ENCODE results near the gene ACACA.

Gene ACACA

DNA sequence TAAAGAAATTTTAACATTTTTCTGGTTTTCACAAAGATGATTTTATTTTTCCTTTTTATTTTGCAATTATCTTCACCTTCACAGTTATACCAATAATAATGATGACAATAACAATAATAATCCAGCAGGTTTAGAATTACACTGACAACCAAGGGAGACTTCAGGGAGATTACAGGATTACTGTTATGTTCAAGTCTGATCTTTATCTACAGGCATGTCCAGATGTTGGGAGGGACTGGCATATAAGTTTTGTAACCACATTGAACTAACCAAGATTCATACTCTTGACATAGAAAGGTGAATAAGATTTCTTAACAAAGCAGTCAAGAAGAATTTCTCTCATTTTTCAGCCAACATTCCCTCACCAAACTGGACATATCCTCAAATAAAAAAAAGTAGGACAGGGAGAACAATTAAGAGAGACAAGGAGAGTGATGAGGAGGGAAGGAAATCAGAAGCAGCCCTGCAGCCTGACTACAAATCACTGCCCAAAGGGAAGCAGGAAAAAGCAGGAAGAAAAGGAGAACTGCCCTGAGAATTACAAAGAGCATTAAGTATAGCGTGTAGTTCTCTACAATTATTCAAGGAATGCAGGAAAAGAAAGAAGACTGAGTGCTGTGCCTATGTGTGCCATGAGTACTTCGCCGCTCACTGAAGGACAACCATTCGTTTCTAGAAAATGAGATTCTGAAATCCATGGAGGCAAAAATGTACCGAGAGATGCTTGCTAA is 186.6 kb downstream of the ACACA start:
- DNase-seq: no peak

DNA sequence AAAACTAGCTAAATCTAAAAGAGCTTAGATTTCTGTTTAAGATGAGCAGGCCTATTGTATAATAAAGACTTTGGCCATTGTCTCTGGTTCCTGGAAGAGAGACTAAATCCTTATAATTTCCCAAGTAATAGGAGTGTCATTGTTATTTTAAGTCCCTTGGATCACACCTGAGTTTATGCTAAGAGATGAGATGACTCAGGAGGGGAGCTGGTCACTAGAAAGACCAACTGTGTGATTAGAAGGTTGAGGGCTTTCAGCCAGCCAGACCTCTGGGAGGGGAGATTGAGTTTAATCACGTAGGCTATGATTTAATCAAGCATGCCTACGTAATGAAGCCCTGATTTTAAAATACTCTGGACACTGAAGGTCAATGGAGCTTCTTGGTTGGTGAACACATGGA is 187.8 kb downstream of the ACACA start:
- no peak for DNase-seq

DNA sequence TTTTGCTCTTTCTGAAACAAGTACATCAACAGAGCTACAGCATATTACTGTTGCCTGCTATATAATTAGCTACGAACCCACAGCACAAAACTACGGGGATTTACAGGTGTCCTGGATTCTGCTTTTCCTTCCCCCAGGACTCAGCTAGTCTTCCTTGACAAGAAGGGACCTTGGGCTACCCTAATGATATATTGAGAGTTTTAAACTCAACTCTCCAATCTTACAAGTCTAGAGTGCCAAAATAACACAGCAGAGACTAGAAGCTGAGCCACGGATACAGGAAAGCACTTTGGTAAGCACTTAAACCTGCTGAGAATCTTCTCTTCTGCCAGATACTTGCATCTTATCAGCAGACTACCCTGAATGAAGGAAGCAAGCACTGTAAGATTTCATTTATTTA is 192.2 kb downstream of the ACACA start:
- DNase-seq: no peak

DNA sequence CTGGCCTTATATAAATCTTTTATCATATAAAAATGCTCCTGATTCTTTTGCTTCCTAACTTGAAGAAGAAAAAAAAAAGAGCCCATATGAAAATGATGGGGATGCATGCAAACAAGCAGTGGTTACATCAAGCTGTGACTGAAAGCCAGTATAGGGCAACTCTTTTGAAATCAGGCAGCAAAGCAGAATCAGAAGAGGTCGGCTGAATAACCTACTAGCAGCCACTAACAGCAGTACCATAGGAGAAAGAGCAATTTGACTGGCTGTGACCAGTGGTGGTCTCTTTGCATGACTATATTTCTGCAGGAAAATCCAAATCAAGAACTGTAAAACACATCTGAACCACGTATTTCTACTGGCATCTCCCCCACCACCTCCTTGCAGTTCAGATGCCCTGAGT is 192.7 kb downstream of the ACACA start:
- no peak for DNase-seq

DNA sequence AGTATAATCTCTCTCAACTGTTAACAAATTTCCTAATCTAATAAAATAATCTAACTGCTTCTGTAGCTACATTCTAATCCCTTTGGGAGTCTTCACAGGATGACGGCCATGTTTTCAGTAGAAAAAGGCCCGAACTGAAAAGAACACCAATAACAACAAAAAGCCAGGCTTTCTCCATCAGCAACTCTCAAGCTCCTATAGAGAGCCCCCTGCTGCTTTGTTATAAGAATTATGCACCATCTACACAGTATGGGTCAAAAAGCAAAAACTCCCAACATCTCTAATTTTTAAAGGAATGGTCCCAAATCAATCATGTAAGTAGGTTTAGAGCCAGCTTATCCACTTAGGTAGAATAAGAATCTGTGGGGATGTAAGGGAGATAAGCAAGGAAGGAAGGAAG is 194.5 kb downstream of the ACACA start:
- no peak for DNase-seq

DNA sequence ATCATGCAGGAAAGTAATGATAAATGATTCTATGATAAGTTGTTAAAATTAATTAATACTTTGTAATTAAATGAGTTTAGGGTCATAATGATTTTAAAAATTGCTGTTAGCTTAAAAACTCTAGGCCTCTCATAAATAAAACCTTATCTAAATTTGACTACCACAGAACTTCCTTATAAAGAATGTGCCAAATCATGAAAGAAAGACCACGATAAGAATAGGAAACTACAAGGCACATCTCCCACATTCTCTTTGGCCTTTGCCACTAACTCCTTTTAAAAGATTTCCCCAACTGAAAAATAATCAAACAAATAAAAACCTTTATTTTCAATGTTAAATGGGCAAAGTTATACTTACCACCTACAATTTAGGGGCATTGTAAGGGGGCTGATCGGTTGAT is 195.5 kb downstream of the ACACA start:
- DNase-seq: no peak

DNA sequence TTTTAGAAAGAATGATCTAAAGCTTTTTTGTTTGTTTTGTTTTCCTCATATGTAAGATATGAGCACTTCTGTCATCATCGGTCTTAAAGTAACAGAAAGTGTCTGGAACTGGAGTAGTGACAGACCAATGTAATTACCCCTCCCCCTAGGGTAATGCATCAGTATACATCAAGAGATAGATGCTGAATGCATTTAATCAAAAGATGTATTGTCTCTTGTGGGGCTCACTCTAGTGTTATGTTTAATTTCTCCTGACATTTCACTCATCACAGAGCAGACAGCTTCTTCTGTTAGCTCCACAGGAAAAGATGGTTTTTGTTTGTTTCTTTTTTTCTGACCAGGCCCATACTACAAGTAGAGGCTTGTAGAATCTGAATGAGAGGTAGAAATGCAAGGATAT is 199.5 kb downstream of the ACACA start:
- no peak for DNase-seq

DNA sequence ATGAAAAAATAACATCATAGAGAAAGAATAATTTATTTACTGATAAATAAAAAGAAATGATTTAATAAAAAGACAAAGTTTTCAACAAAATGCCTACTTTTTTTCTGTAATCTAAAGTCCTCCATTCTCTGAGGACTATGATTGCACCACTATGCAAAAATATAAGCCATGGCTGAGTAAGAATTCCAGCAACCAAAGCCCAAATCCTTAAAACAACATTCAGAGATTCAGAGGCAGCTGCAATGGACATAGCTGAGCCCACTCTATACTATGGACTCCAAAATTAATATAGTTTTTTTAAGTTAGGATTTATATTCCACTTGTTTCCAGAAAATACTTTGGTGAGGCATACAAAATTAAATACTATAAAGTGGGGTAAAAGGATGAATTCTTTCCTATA is 200.3 kb downstream of the ACACA start:
- no peak for DNase-seq

DNA sequence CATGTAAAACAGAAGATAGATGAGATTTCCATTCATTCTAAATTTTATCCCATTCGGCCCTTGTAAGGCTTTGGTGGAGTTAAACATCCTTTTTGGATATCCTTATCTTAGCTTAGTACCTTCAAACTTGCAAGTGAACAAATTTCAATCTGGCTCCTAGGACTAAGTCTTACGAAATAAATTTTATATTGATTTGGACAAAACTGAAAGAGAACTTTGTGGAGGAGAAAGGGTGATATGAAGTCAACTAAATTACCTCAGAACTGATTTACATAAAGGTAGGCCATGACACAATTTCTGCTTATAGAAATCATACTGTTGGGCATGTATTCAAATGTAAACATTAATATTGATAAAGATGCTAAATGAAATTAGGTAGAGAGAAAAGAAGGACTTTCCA is 206.1 kb downstream of the ACACA start:
- DNase-seq: no peak

DNA sequence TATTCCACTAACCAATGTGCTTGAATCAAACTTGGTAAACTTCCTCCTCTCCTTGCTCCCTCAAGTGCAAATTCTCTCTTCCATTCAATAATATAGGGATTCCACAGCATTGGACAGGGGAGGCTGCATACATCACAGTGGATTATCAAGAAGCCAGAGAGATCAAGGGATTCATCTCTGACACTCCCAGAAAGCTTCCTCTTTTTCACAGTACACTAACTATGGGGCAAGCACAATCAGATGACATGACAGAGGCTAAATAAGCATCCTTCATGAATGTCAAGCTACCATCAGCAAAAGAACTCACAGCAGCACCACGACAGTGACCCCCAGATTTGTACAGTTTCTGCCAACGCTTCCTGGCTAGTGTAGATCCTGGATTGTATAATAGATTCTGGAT is 209.3 kb downstream of the ACACA start:
- no peak for DNase-seq

DNA sequence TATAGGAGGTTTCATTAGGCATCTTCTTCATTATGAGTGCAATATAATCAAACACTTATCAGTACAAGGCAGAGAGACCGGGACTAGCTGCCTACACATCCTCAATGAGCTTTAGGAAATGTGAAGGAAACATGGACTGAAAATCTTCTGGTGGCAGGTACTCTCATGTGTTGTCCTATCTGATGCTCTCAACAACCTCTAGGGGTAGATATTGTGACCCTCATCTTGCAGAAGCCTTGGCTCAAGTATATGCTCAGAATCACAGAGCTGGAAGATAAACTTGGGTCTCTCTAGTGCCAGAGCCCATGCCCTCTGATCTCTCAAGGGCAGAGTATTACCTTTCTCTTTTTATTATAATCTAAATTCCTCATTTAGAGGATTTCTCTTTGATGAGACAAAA is 212.4 kb downstream of the ACACA start:
- no peak for DNase-seq

DNA sequence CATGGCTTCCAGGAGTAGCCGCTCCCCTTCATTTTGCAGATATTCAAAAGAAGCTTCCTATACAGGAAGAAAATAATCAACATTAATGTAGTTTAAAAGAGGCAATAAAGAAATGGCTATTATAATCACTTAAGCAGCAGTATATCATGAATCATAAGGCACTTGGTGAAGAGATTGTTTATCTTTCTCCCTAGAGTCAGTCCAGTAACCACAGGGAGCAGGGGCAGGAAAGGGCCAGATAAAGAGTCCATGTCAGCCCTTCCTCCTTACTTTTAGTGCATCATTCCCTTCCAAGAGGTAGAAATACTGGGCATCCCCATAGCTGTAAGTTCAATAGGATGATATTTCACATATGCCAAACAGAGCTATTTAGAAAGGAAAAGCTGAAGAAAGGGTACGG is 215.4 kb downstream of the ACACA start:
- no peak for DNase-seq

DNA sequence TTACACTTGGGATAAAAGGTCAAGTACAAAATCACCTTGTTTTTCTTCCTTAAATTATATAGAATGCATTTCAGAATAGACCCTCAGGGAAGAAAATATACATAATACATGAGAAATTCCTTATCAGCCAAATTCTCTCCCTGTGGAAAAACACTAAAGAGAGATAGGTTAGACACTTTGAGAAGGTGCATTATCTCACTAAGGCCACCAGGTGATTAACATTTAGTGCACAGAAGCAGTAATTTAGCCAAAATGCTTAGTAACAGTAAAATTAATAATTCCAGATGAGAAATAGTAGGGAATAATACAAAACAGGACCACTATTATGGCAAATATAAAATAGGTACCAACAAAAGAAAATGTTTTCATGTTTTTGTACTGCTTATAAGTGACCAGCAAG is 216.1 kb downstream of the ACACA start:
- DNase-seq: no peak

DNA sequence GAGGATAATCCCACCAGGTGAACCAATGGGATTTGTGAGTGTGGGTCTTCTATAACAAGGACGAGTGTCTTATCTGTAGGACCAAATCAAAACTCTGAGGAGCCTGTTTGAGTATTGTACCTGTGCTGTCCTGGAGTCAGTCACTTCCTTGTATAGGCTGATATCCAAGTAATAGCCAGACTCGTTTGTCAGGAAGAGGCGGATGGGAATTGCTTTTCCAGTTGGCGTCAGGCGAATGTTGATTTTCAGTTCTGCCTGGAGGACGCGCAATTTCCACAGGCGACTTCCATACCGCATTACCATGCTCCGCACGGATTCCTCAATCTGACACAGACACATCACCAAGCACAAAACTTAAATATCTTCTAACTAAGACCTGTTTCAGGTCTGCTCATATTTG is 218.5 kb downstream of the ACACA start:
- no peak for DNase-seq

DNA sequence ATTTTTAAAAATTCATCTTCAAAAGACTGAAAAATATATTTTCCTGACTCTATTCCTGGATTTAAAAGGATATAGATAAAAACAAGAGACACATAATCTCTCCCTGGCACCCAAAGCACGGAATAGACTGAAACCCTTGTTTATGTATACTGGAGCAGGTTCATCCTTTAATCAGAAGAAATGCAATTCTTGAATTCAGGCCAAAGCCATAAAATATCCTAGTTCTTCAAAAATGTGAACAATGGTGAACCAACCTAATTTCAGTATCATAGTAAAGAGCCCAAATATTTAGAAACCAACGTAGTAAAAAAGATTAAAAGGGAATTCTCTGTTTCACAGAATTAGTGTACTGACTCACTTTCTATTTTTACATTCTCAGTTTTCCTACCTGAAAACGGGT is 219.4 kb downstream of the ACACA start:
- no peak for DNase-seq

DNA sequence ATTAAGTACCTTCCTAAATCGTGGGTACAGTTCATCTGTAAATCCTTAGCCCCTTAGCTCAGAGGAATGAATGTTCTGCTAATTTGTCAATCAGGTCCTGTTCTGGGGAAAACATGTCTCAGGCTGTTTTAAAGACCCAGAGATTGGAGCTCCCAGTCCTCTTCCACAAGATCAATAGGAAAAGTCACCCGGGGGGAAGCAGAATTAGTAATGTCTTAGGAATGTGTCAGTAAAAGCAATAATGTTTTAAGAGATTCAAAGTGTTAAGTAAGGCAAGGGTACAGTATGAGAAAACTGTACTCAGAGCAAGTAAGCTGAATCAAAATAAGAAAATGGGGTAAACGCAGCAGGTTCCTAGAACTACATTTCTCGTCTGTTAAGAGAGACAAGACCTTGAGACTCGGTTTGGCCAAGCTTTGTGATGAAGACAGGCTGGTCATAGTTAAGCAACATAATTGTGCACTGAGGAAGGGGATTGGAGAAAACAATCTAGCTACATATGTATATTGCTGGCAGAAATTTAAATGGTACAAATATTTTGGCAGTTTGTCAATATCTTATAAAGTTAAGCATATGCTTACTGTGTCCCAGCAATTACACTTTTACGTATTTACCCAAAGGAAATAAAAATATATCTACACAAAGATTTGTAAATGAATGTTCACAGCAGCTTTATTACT is 223.7 kb downstream of the ACACA start:
- no peak for DNase-seq

DNA sequence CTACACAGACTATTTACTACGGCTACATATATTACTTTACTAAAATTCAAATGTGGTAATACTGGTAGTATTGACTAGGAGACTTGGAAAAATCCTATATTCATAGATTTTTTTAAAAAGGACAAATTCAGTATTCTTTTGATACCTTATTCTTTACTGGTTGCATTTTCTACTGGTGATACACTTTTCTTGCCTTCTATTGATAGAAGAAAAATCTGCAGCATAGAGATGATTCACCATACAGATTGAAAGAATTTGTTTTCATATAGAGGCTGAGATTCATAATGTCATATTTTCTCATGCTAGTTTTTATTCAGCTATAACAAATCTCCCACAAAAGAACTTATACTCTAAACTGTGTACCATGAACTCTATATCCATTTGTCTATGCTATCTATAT is 226.3 kb downstream of the ACACA start:
- DNase-seq: no peak

DNA sequence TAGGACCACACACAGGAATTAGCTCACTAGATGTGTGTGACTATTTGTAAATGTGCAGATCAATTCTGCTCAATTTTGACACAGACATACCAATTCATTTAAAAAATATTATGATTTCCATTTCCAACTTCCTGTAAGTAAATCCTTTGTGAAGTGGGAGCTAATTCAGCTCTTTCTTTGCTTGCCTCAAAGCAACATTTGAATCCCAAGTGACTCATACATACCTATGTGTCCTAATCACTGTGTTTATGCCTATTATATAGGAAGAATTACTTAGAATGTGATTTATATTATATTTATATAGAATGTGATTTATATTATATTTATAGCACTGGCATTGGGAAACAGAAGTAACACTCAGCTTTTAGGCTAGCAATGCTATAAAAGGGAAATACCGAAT is 226.7 kb downstream of the ACACA start:
- no peak for DNase-seq

DNA sequence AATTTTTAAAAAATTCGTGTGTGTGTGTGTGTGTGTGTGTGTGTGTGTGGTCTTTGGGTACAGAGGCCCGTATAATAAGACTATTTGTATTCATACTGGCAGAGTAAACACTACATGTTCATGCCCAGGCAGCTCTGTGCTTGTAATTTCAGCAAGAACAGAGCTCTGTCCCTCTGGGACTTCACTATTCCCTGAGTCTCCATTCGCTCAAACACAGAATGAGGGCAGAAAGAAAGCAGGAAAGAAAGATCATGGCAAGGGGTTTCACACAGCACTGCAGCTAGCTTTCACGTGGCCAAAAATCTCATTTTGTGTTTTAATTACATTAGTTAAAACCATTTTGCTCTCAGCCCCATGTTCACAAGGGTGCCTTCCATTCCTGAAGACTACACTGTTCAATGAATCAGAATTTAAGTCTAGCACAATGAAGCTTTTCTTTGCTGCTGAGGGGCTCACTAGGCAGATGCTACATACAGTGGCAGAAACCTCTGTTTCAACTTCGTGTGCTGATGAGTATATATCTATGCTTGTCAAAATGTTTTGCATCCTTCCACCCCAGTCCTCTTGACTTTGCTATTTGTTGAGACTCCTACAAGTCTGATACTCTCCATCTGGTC is 229.3 kb downstream of the ACACA start:
- DNase-seq: peak; percentile 39

DNA sequence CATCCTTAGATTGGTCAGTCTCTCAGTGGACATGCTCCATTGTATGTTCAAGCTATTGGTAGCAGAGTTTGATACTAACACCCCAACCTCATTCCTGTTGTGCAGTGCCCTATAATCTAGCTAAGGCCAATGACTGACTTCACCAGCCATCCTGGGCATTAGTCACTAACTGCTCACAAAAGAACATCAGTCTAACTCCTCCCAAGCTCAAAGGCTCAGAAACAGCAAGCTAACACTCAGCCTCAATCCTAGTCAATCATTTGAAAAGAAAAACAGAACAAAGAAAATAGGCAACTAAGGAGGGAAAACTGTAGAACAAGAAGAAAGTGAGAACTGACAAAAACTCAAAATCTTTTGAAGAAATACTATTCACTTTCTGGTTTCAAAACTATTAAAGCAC is 229.9 kb downstream of the ACACA start:
- no peak for DNase-seq

DNA sequence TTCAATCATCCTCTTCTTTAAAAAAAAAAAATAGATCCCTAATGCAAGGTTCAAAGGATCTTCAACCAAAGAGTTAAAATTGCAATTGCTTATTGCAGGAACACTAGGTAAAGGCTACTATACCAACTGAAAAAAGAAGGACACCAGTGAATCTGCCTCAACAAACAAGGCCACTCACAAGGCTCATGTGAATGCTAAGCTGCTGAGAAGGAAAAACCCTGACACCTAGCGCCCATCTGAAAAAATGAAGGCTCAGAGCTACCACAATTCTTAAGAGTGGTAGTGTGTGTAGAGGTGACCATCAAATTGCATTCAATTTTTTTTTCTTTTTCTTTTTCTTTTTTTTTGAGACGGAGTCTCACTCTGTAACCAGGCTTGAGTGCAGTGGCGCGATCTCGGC is 232.4 kb downstream of the ACACA start:
- no peak for DNase-seq

DNA sequence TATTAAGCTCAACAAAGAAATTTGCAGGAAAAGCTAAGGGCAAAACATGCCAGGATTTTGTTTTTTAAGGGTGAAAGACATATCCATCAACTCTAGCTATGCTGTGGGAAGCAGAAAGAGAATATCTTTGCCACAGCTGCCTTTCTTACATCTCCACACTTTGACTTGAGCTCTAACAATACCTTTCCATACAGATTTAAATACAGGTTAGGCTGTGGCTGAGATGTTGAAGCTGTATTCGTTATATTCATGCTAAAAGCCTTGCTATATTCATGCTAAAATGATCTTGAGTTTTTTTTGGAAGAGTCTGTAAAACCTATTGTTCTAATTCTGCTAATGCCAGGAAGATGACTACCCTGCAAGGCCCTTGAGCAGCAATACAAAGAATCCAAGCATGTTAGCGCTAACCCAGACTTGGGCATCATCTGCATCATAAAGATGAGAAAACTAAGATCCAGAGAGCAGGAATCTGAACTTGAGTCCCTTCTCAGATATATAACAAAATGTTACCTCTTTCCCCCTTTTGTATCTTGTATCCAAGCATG is 235.7 kb downstream of the ACACA start:
- DNase-seq: no peak

DNA sequence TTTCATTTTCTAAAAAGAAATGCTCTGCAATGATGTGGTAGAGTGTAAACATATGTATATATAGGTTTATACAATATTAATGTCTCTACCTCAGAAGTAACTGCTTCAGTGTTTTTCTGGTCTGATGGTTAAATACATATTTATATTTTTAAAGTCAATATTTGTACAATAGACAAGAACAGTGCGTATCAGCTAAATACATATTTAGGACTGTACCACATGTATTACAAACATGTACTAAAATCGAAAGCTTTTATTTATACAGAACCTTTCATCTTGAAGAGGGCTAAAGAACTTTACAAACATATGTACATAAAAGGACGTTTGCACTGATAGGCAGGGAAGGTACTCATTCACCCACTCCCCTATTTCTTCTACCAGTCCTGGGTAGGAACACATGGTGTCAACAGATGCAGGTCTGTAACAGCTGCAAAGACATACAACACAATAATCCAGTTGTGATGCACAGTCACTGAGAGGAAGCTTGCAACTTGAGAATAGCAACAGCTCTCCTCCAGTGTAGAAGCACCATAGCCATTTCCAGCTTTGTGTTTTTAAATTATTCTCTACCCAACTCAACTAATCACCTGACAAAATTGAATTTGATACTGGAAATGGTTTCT is 237.8 kb downstream of the ACACA start:
- no peak for DNase-seq

DNA sequence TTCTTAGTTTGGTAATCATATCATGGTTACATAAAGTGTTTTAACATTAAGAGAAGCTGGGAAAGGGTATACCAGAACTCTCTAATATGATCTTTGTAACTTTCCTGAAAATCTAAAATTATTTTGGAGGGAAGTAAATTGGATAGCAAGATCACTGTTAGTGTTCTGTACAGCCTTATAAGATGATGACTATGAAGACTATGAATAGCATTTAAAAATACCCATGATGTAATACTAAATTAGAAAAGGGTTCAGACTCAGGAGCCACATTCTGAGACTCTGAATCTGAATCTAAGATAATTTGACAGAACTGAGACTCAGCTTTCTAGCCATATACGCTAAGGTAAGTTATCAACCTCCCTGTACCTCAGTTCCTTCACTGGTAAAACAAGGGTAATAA is 238.9 kb downstream of the ACACA start:
- no peak for DNase-seq
